Measurements from ENCODE around the gene EVPLL.
"Not testable (repeated sequence)": the region's sequence is repeated elsewhere in the genome, so short reads cannot be mapped to it uniquely, and the experiment has no call there.

The EVPLL gene

DNA sequence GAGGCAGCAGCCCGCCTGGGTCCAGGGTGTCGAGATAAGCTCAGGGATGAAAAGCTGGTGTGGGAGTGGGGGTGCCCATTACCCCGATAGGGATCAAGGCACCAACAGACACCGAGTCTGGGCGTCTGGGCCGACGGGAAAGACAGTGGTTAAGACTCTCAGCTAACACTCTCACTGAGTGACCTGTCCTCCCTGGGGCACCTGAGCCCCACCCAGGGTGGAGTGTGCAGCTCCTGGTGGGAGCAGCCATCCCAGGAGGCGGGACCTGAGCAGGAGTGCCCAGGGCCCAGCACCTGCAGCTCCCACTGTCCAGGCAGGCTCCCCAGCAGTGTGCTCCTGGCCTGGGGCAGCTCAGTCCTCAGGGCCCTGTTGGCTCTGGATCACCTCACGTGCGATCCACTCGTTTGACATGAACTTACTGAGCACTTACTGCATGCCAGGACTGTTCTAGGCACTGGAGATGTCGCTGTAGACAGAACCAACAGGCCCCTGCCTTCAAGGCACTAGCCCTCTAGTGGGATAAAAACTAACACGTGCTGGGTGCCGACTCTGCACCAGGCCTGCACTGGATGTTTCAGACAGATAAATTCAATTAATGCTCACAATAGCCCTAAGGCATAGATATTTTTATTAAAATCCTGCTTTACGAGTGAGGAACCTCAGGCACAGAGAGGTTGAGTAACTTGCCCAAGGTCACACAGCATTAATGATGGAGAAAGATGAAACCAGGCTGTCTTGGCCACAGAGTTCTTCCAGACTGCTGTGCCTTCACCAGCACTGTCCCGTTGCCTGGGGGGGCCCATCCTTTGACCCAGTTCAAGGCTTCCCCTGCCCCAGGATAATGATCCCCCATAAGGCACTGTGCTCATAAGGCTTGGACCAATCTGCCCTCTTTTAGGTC lies 1.9 kb downstream of the EVPLL start:
- no peak for DNase-seq

DNA sequence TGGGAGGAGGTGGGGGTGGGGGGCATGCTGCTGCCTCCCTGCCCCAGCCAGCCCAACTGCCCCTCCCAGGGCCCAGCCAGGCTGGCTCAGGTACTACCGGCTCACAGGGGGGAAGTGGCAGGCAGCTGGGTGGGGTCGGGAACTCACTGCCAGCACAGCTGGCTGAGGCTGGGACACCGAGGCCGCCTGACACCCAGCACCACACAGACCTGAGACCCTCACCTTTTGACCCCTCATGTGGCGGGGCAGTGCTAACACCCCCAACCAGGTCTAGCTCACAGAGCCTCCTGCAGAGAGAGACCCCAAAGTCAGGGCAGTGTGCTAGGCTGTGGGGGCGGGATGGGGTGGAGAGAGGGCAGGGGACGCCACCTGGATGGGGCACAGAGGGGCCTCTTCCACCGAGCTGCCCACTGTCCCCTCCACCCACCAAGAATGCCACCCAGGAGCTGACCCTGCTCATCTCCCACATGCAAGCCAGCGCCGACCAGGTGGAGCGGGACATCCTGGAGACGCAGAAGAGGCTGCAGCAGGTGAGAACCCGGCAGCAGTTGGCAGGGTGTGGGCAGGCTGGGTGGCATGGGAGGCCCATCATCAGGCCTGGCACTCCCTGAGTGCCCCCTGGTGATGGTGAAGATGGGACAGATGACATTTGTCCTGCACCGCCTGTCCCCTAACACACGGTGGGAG lies 3.0 kb downstream of the EVPLL start:
- no peak for DNase-seq

DNA sequence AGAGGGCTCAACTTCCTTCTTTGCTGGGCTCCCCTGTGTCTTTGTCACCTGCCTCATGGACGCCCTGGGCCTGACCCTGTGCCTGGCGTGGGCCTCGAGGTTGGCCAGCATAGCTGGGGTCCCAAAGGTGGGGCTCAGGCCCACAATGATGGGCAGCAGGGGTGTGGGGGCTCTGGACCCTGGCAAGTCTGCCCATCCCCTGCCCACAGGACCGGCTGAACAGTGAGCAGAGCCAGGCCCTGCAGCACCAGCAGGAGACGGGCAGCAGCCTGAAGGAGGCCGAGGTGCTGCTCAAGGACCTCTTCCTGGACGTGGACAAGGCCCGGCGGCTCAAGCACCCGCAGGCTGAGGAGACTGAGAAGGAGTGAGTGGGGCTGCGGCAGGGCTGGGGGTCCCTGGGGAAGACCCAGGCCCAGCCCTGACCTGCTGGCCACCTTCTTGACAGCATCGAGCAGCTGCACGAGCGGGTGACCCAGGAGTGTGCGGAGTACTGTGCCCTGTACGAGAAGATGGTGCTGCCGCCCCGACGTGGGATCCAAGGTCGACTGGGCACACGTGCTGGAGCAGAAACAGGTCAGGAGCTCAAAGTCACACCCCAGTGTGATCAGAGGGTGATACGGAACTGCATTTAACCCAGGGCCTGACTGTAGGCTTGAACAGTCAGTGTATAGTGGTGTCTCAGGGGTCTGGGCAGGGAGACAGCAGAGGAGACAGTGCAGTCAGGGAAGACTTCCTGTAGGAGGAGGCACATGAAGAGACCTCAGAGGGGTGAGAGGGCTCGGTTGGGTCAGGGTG lies 3.8 kb downstream of the EVPLL start:
- DNase-seq, result no peak

DNA sequence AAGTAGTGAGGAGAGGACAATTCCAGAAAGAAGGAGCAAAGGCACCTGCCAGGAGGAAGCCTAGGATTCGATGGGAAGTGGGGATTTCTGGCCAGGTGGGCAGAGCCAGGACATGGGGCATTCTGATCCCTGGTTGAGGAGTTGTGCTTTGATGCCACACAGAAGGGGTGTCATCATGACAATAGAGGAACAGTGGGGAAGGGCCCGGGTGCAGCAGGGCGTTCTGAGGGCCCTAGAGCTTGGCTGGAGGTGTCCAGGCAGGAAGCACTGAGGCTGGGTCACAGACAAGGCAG lies 4.3 kb downstream of the EVPLL start:
- DNase-seq, result no peak

DNA sequence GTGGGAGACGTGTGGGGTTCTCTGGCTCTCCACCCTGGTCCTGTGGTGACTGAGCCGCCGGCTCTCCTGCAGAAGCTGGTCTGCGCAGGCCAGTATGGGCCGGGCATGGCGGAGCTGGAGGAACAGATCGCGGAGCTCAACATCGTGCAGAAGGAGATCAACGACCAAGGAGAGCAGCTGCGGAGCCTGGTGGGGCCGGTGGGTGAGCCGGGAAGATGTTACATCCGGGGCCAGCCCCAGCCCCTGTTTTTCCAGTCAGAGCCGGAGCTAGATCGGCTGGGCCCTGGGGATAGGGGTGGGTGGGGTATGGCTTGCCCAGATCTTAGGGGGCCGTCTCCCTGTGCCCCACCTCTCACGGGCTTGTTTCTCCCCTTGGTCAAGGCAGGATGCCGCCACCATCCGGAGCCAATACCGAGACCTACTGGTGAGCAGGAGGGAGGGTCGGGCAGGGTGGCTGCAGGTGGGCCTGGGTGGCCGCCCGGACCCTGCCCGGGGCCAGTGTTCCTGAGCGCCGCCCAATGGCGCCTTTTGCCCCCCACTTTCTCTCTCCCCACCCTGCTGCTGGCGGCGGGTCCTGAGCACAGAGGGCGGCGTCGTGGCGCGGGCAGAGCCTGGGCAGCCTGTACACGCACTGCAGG lies 5.0 kb downstream of the EVPLL start:
- no peak for DNase-seq

DNA sequence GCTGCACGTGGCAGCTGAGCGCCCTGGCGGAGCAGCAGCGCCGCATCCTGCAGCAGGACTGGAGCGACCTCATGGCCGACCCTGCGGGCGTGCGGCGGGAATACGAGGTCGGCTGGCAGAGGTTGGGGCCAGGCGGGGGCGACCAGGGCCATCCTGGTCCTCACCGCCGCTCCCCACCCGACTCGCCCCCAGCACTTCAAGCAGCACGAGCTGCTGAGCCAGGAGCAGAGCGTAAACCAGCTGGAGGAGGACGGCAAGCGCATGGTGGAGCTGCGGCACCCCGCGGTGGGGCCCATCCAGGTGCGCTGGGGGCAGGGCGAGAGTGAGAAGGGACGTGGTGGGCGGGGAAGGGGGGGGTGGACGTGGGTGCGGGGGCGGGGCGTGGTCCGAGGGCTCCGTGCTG lies 5.5 kb downstream of the EVPLL start:
- DNase-seq, result not testable (repeated sequence)

DNA sequence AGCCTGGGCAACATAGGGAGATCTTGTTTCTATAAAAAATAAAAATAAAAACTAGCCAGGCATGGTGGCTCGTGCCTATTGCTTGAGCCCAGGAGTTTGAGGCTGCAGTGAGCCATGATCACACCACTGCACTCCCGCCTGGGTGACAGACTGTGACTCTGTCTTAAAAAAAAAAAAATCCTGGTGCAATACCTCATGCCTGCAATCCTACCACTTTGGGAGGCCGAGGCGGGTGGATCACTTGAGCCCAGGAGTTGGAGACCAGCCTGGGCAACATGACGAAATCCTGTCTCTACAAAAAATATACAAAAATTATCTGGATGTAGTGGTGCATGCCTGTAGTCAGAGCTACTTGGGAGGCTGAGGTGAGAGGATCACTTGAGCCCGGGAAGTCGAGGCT lies 6.7 kb downstream of the EVPLL start:
- DNase-seq, result not testable (repeated sequence)

DNA sequence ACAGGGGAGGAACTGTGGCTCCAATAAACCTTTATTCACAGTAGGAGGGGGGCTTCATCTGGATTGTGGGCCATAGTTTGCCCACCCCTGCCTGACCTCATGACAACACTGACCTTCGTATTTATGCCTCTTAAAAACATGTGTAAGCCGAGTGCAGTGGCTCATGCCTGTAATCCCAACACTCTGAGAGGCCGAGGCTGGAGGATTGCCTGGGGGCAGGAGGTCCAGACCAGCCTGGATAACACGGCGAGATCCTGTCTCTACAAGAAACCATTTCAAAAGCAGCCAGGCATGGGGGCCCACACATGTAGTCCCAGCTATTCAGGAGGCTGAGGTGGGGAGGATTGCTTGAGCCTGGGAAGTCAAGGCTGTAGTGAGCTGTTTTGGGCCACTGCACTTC lies 10.0 kb downstream of the EVPLL start:
- DNase-seq, result not testable (repeated sequence)

DNA sequence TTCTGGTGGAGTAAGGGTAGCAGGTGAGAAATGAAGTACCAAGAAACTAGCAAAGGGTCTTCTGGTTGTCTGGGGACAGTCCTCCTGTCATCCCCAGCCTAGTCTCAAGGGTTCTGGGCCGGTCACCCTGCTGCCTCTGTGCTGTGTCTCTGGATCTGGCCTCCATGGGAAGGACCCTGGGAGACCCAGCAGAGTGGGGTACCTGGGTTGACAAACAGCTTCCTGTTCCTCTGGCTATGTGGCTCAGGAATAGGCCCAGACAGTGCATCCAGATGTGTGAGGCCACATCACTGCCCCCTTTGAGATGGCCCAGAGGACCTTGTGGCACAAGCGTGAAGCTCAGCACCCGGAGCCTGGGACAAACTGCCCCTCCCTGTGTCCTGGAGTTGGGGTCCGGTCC lies 10.7 kb downstream of the EVPLL start:
- DNase-seq, result not testable (repeated sequence)

DNA sequence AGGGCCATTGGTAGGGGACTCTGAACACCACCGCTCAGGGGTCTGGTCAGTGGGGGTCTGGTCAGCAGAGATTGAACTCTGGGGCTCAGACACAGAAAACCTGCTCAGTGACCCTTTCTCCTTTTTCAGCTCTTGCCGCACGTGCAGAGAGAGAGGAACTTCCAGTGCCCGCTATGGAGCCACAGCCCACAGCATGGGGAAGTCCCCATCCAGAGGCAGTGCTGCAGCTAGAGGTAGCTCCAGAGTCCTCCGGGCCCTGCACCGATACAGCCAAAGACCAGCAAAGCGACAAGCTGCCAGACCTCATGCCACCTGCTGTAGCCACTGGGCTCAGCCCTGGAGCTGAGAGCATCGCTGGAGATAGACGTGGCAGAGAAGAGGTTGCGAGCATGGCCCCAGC lies 11.2 kb downstream of the EVPLL start:
- DNase-seq, result not testable (repeated sequence)

DNA sequence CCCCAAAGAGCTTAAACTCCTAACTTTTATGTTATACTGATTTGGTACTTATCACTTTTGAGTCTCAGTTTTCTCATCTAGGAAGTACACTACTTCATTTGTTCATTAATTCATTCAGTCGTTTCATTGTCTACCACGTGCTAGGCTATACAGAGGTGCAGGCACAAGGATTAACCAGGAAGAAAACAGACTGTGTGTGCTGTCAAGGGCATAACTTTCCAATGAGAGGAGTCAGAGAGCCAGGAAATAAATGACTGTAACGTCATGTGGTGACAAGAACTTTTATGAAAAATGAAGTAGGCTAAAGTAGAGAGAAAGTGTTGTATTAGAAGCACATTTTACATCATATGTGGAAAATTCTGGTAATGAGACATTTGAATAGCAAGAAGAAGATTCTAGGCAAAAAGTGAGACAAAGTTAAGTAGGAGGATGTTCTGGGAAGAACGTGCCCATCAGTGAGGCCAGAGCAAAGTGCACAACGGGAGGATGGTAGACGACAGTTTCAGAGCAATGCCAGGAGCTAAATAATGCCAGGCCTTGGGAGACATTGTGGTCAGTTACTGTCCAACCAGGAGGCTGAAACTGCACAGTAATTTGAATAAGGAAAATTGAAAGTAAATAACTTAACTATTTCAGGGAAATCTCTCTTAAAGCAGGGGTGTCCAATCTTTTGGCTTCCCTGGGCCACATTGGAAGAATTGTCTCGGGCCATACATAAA lies 24.5 kb downstream of the EVPLL start:
- not testable (repeated sequence) for DNase-seq

DNA sequence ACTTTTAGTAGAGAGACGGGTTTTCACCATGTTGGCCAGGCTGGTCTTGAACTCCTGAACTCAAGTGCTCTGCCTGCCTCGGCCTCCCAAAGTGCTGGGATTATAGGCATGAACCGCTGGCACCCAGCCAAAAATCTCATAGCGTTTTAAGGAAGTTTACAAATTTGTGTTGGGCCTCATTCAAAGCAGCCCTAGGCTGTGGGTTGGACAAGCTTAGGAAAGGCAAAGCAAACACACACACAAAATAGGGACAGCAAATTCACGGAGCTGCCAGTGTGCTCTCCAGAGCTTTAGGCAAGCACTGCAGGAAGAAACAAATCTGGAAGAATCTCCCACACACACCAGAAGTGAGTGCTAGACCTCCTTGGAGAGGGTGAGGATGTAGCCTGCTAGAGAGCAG lies 25.6 kb downstream of the EVPLL start:
- not testable (repeated sequence) for DNase-seq

DNA sequence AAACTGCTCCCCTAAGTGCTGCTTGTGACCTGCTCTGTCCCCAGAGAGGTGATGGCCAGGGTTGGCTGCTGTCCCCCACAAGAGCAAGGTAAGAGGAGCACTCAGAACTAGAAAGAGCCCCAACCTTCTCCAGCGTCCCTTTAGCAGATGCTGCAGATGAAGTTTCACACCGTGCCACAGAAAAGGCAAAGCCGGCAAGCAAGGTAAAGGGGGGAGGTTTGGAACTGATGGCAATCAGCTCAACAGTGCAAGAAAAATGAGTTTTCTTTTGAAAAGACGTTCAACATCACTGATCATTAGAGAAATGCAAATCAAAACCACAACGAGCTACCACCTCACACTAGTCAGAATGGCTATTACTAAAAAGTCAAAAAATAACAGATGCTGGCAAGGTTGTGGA lies 26.0 kb downstream of the EVPLL start:
- DNase-seq, result not testable (repeated sequence)

DNA sequence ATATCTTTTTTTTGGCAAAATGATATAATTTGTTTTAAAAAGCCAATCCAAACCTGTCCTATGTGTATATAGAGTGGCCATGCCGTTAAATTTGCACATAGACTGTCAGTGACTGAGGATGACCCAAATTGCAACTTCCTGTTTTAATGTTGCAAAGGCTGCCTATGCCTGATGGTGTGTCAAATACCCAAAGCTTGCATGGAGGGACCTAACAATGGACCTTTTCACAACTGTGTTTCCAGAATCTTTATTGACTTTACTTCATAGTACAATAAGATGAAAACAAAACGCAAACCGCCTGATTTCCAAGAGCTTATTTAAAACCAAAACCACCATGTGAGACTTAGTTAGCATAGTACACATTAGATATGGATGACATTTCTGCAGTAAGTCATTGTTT lies 31.3 kb downstream of the EVPLL start:
- DNase-seq, result not testable (repeated sequence)

DNA sequence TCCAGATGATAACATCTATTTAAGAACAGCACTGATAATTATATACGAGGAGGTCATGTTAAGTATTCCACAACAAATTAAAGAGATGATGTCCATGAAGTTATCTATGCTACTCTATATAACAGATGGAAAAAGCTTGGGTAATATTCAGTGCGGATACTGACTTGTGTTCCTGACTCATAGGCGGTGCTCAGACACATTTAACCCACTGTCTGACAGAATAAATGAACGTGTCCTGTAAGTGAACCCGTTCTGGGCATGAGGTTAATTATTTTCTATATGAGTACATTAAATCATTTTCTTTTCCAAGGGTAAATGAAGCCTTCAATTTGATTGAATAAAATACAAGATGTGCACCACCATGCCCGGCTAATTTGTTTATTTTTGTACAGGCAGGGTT lies 31.7 kb downstream of the EVPLL start:
- DNase-seq, result not testable (repeated sequence)

DNA sequence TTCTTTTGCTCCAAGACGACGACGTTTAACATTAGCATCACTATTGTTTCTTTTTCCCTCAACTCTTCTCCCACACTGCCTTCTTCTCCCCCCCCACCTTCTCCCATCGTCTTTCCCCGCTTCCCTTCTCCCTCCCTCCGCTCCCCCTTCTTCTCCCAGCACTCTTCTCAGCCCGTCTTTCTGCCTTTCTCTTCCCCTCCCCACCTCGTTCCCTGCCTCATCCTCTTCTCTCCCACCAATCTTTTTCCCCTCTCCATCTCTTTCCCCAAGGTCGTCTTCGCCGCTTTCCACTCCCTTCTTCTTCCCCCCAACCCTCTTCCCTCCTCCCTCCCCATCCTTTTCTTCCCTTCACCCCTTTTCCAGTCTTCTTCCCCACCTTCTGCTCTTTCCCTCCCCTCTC lies 33.2 kb downstream of the EVPLL start:
- not testable (repeated sequence) for DNase-seq

DNA sequence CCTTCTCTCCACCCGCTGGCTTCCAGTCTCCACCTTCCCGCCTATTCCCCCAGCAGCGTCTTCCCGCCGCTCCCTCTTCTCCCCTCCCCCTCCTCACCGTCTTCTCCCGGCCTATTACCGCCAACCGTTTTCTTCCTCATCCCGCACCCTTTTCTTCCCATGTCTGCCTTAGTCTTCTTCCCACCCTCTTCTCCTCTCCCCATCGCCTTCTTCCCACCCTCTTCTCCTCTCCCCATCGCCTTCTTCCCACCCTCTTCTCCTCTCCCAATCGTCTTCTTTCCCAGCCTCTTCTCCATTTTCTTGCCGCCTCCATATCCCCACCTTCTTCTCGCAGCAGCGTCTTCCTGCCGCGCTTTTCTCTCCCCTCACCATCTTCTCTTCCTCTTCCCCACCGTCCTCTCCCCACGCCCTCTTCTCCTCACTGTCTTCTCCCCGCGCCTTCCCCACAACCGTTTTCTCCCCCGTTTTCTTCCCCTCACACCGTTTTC lies 33.8 kb downstream of the EVPLL start:
- not testable (repeated sequence) for DNase-seq

DNA sequence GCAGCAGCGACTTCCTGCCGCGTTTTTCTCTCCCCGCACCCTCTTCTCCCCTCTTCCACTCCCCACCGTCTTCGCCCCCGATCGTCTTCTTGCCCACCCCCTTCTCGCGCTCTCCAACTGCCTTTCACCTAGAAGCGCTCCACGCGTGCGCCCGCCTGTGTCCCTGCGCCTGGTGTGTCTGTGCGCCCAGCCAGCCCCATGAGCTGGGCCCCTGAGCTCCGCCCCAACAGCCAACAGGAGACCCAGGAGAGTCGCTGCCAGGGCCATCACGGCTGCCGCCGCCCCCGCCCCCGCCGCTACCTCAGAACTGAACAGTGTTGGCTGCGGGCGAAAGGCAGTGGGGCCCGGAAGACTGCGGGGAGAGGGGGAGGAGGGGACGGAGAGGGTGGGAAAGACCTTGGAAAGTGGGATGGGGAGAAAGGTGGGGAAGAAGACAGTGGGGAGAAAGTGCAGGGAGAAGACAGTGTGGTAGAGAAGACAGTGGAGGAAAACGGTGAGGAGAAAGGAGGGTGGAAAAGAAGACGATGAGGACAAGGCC lies 34.5 kb downstream of the EVPLL start:
- DNase-seq, result not testable (repeated sequence)

DNA sequence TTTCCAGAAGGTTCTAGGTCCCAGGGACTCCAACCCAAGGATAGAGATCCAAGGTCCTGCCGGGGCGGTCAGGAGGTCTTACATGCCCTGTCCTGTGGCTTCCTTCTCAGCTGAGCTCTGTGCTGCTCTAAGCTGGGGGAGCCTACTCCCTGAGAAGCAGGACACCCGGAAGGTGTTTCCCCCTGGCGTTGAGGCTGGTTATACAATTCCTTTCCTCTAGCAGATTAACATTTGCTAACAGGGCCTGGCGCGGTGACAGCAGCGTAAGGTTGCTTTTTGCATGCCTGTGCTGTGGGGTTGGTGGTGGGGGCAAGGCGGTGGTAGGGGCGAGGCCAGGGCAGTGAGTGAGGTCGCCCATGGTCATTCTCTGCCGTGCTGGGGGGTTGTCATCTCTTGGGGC lies 43.9 kb downstream of the EVPLL start:
- DNase-seq, result not testable (repeated sequence)

DNA sequence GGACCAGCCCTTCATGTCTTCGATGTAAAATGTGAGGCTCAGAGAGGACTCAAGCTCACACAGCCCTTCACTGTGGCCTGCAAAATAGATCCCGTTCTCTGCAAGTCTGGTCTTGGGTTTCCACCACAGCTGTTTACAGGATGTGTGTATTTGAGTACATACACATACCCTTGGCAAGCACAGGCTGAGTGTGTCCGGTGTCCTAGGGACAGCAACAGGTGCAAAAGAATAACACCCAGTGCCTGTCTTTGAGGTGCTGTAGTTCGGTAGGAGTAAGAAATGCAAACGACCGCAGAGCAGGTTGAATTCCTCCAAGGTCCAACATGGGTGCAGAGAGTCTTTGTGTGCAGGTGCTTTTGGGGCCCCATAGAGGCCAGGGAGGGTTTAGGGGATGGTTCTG lies 44.9 kb downstream of the EVPLL start:
- not testable (repeated sequence) for DNase-seq

DNA sequence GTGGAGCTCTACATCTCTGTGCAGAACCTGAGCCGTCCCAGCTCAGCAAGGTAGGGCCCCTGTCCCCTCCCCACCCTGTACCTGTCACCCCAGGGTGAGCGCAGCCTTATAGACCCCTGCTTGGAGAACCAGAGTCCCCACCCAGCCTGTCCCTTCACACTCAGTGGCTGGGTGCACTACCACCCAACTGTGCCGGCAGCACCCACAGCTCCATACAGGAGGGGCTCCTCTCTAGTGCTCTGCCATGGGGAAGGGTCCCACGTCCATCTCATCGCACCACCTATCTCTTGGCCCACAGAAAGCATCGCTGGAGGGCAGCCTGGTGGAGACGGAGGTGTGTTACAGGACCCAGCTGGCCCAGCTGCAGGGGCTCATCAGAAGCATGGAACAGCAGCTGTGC lies 45.4 kb downstream of the EVPLL start:
- DNase-seq, result not testable (repeated sequence)

DNA sequence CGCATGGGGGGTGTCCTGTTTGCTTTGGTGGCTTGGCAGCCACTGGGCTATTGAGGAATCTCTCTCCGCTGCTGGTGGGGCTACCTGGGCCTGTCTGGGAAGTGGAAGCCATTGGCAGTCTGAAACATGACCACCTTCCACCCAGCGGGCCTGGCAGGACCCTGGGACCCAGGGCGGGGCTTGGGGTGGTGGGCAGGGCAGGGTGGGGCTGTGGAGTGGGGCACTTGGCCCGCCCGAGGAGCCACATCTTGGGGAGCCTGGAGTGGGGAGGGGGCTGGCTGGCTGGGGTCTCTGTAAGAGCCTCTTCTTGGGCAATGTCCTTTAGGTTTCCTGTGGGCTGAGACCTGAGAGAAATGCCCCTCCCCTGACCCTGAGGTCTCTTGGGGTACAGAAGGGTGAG lies 48.0 kb downstream of the EVPLL start:
- DNase-seq, result not testable (repeated sequence)
